Smooth muscle cell (in vitro differentiated cells): ENCODE measurements around the gene FUZ. TPM values are rescaled to one million over a fixed set of nuclear protein-coding genes. Genes with fewer than 3 reads are reported as not detected.

Experiments
- DNase-seq: peaks from one replicate; lab custom pipeline; 2025; ENCODE audit not compliant: unreplicated experiment; lab: John Stamatoyannopoulos, UW
- H2AFZ ChIP-seq: fragments of 200-600 bp; sonication (generic); 2 replicates; pipeline ENCODE4 v1.6.0; 2016; ENCODE audit warnings: antibody characterized with exemption, low read depth, mild to moderate bottlenecking
- H3F3A ChIP-seq: fragments of 200-600 bp; sonication (generic); 2 replicates; pipeline ENCODE4 v1.6.0; 2017; ENCODE audit warnings: antibody characterized with exemption, low read depth
- H3K27ac ChIP-seq: fragments of 200-600 bp; sonication (generic); 2 replicates; pipeline ENCODE4 v1.5.1; 2016; ENCODE audit warnings: low read depth, mild to moderate bottlenecking
- H3K27me3 ChIP-seq: fragments of 200-600 bp; sonication (generic); 2 replicates; pipeline ENCODE4 v1.6.1; 2016; ENCODE audit warnings: low read depth, mild to moderate bottlenecking
- H3K36me3 ChIP-seq: fragments of 200-600 bp; sonication (generic); 2 replicates; pipeline ENCODE4 v1.5.1; 2016; ENCODE audit warnings: low read depth
- H3K4me1 ChIP-seq: fragments of 200-600 bp; sonication (generic); 2 replicates; pipeline ENCODE4 v1.5.1; 2016; ENCODE audit warnings: low read depth
- H3K4me2 ChIP-seq: fragments of 200-600 bp; sonication (generic); 2 replicates; pipeline ENCODE4 v1.6.0; 2016; ENCODE audit warnings: mild to moderate bottlenecking
- H3K4me3 ChIP-seq: fragments of 200-600 bp; sonication (generic); 2 replicates; pipeline ENCODE4 v1.5.1; 2016; ENCODE audit warnings: mild to moderate bottlenecking
- H3K79me2 ChIP-seq: fragments of 200-600 bp; sonication (generic); 2 replicates; pipeline ENCODE4 v1.6.0; 2016; ENCODE audit warnings: low read depth, mild to moderate bottlenecking
- H3K9ac ChIP-seq: fragments of 200-600 bp; sonication (generic); 2 replicates; pipeline ENCODE4 v1.6.0; 2016; ENCODE audit warnings: low read depth
- H3K9me3 ChIP-seq: fragments of 200-600 bp; sonication (generic); replicated peaks from 2 replicates; pipeline ENCODE4 v1.5.1; 2016; ENCODE audit warnings: low read depth
- H4K20me1 ChIP-seq: fragments of 200-600 bp; sonication (generic); 2 replicates; pipeline ENCODE4 v1.6.0; 2016; ENCODE audit warnings: low read depth
- WGBS: methylation state at CpG from one replicate; pipeline ENCODE4 v1.1.7; 2016; ENCODE audit warnings: low lambda C conversion rate; 5-methylcytosine and 5-hydroxymethylcytosine counted together
- polyA plus RNA-seq: library from polyadenylated mRNA; unstranded; fragments of >200 nt; fragmentation: Nextera tagmentation; extraction: Ambion mirVana; gene quantifications from 2 replicates; pipeline ENCODE4 v1.2.1, GENCODE V29; 2016
- total RNA-seq: library from RNA; depleted of rRNA; stranded (reverse); fragments of >200 nt; gene quantifications from 2 replicates; pipeline ENCODE4 v1.2.3, GENCODE V29; 2014
- TF ChIP-seq, protein P1 (sequence below): fragments of 200-600 bp; sonication (generic); IDR thresholded peaks from 2 replicates; pipeline ENCODE4 v1.5.1; 2017; ENCODE audit warnings: borderline replicate concordance, mild to moderate bottlenecking, antibody characterized with exemption; ENCODE audit not compliant: insufficient read depth, poor library complexity, severe bottlenecking

Gene FUZ
- total and polyA plus RNA-seq, 2 experiments from 2014 or later, result 16.2 to 18.3 TPM

- no peaks in the 10 kb centered on the region for H3K79me2 ChIP-seq
- no peaks in the 10 kb centered on the region for H3K4me1 ChIP-seq
- H3K9me3 ChIP-seq, result no peaks in the 10 kb centered on the region
- TF ChIP-seq, protein P1, sequence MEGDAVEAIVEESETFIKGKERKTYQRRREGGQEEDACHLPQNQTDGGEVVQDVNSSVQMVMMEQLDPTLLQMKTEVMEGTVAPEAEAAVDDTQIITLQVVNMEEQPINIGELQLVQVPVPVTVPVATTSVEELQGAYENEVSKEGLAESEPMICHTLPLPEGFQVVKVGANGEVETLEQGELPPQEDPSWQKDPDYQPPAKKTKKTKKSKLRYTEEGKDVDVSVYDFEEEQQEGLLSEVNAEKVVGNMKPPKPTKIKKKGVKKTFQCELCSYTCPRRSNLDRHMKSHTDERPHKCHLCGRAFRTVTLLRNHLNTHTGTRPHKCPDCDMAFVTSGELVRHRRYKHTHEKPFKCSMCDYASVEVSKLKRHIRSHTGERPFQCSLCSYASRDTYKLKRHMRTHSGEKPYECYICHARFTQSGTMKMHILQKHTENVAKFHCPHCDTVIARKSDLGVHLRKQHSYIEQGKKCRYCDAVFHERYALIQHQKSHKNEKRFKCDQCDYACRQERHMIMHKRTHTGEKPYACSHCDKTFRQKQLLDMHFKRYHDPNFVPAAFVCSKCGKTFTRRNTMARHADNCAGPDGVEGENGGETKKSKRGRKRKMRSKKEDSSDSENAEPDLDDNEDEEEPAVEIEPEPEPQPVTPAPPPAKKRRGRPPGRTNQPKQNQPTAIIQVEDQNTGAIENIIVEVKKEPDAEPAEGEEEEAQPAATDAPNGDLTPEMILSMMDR, result no peak
- no peak overlapping the region for H3K9ac ChIP-seq
- no peak overlapping the region for H3K4me3 ChIP-seq
- over 99% methylated on average over 11 of the region's 11 CpGs for WGBS
- no peaks in the 10 kb centered on the region for H3F3A ChIP-seq
- H3K36me3 ChIP-seq, result no peaks in the 10 kb centered on the region
- H3K4me2 ChIP-seq, result no peak overlapping the region
- no peak for DNase-seq
- H2AFZ ChIP-seq, result no peak overlapping the region
- H3K27me3 ChIP-seq, result no peaks in the 10 kb centered on the region
- H3K27ac ChIP-seq, result no peak overlapping the region
- no peaks in the 10 kb centered on the region for H4K20me1 ChIP-seq
Observed at GRCh38 chr19:49798574-49798973, 14.5 kb downstream of the FUZ start.

- Histone ChIP-seq H3K27ac (no peak overlapping the region), H3K9me3 (no peaks in the 10 kb centered on the region), H3K4me2 (no peak overlapping the region), H3F3A (no peaks in the 10 kb centered on the region), H2AFZ (no peak overlapping the region), H4K20me1 (peaks cover 4% of the 10 kb centered on the region), H3K27me3 (no peaks in the 10 kb centered on the region), H3K4me1 (no peaks in the 10 kb centered on the region), H3K4me3 (no peak overlapping the region), H3K36me3 (no peaks in the 10 kb centered on the region), H3K9ac (no peak overlapping the region), H3K79me2 (no peaks in the 10 kb centered on the region)
- 98% methylated on average over 20 of the region's 20 CpGs for WGBS
- no peak for DNase-seq
- TF ChIP-seq, protein P1, result no peak
Observed at GRCh38 chr19:49795615-49796014, 17.5 kb downstream of the FUZ start.

GRCh38 chr19:49793561-49793840, 19.6 kb downstream of the FUZ start:
- no peak for DNase-seq
- no peak overlapping the region for H3K4me2 ChIP-seq
- H3K4me1 ChIP-seq, result no peaks in the 10 kb centered on the region
- TF ChIP-seq, protein P1, result no peak
- no peaks in the 10 kb centered on the region for H3F3A ChIP-seq
- peaks cover 21% of the 10 kb centered on the region for H4K20me1 ChIP-seq
- peak overlapping the region; percentile 26 for H3K27ac ChIP-seq
- no peaks in the 10 kb centered on the region for H3K9me3 ChIP-seq
- H2AFZ ChIP-seq, result no peak overlapping the region
- no peak overlapping the region for H3K9ac ChIP-seq
- H3K79me2 ChIP-seq, result peaks cover 3% of the 10 kb centered on the region
- no peaks in the 10 kb centered on the region for H3K36me3 ChIP-seq
- H3K27me3 ChIP-seq, result no peaks in the 10 kb centered on the region
- WGBS, result 69% methylated on average over 6 of the region's 6 CpGs
- no peak overlapping the region for H3K4me3 ChIP-seq

GRCh38 chr19:49792829-49793560, 20.1 kb downstream of the FUZ start:
- Histone ChIP-seq H3K36me3 (no peaks in the 10 kb centered on the region), H3K4me1 (no peaks in the 10 kb centered on the region), H3F3A (no peaks in the 10 kb centered on the region), H3K27me3 (no peaks in the 10 kb centered on the region), H3K9me3 (no peaks in the 10 kb centered on the region), H2AFZ (no peak overlapping the region), H3K9ac (no peak overlapping the region), H3K4me2 (no peak overlapping the region), H3K4me3 (no peak overlapping the region), H3K27ac (peak overlapping the region; percentile 26), H3K79me2 (peaks cover 3% of the 10 kb centered on the region), H4K20me1 (peaks cover 26% of the 10 kb centered on the region)
- 89% methylated on average over 22 of the region's 22 CpGs for WGBS
- DNase-seq, result no peak
- TF ChIP-seq, protein P1, result no peak
